ENCODE measurements around the gene CCDC88C.
A peak's percentile ranks its signal among the peaks of the same experiment; 100 is the strongest.
"Not testable (repeated sequence)": the region's sequence is repeated elsewhere in the genome, so short reads cannot be mapped to it uniquely, and the experiment has no call there.

The CCDC88C gene, protein sequence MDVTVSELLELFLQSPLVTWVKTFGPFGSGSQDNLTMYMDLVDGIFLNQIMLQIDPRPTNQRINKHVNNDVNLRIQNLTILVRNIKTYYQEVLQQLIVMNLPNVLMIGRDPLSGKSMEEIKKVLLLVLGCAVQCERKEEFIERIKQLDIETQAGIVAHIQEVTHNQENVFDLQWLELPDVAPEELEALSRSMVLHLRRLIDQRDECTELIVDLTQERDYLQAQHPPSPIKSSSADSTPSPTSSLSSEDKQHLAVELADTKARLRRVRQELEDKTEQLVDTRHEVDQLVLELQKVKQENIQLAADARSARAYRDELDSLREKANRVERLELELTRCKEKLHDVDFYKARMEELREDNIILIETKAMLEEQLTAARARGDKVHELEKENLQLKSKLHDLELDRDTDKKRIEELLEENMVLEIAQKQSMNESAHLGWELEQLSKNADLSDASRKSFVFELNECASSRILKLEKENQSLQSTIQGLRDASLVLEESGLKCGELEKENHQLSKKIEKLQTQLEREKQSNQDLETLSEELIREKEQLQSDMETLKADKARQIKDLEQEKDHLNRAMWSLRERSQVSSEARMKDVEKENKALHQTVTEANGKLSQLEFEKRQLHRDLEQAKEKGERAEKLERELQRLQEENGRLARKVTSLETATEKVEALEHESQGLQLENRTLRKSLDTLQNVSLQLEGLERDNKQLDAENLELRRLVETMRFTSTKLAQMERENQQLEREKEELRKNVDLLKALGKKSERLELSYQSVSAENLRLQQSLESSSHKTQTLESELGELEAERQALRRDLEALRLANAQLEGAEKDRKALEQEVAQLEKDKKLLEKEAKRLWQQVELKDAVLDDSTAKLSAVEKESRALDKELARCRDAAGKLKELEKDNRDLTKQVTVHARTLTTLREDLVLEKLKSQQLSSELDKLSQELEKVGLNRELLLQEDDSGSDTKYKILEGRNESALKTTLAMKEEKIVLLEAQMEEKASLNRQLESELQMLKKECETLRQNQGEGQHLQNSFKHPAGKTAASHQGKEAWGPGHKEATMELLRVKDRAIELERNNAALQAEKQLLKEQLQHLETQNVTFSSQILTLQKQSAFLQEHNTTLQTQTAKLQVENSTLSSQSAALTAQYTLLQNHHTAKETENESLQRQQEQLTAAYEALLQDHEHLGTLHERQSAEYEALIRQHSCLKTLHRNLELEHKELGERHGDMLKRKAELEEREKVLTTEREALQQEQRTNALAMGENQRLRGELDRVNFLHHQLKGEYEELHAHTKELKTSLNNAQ (N-terminal part only)

DNA sequence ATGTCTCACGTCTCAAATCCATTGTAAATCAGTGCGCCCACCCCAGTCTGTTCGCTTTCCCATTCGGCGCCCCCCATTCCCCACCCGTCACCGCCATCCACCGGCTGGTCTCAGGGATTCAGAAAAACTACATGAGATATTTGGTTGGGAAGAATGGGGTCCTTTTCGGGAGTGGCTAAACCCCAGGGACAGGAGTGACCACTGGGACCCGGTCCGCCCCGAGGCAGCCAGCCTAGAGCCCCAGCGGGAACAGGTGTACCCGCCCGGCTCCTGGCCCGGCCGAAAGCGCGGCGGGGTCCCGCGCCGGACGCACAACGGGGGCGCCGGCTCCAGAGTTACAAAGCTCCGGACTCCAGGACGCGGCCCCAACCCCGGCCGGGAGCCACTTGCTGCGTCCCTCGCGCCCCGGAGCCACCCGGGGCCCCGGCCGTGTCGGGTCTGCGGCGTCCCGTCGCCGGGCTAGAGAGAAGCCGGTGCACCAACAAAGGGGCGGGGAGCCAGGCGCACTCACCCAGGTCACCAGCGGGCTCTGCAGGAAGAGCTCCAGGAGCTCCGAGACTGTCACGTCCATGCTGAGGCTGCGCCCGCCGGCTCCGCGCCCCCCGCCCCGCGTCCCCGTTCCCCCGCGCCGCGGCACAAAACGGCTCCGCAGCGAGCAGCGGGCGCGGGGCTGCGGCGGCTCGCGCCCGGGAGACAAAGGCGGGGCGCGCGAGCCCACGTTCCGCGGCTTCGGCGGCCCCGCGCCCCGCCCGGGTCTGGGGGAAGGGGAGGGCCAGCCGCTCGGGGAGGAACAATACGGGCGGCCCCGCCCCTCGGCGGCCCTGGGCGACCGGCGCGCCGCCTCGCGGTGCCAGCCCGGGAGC is at the start of gene CCDC88C:
Gene CCDC88C (minus strand): TSS at position 701 of the 863 bp plus-strand sequence. CDS start 130 bp downstream, at position 571.
- peak in 1 of 2 donors; percentile 26 for DNase-seq

DNA sequence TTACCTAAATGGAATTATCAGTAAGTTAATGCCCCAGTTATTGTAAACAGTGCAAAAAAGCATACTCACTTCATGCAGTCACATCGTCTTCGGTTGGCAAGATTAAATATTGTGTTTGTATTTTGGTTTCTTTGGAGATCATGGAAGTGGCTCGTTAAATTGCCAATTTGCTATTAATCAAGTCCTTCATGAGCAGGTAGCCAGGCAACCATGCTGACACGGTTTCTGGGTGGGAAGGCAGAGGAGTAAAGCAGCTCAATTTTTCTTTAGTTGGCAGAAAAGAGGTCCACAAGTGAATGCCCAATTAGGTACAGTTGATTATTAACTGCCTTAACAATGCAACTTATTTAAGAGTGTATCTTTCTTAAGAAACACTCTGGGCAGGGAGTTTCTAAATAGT is 48.6 kb upstream of the CCDC88C start:
- no peak for DNase-seq

DNA sequence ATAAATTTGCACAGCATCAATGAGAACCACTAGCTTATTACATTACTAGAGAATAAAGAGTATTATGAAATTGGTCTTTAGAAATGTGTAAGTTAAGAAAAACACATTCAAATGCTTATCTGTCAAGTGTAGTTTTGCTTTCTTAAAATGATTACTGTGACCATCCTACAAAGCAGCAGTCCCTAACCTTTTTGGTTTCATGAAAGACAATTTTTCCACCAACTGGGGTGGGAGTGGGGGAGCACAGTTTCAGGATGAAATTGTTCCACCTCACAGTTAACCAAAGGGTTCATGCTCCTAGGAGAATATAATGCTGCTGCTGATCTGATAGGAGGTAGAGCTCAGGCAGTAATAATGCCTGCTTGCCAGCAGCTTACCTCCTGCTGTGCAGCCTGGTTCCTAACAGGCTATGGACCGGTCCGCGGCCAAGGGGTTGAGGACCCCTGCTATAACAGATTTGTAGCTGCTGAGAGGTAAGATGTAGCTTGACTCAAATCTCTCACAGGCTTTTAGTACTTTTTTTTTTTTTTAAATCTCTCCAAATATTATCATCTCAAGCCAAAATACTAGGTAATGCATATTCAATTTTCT is 47.1 kb upstream of the CCDC88C start:
- DNase-seq, result no peak

DNA sequence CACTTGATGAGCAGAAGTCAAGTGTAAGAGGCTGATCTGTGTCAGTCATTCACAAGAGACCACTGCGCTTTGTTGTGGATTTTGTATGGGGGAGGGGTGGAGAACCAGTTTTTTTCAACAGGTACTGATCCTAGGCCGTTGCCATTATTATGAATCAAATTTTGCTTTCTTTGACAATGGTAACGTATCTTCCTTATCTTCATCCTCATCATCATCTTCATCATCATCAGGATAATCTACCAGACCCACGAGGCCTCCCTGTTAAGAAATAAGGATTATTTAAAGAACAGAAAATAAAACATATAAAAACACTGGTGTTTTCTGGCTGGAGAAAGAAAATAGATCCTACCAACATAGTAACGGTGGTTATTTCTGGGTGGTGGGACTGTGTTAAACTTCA is 41.0 kb upstream of the CCDC88C start:
- no peak for DNase-seq

DNA sequence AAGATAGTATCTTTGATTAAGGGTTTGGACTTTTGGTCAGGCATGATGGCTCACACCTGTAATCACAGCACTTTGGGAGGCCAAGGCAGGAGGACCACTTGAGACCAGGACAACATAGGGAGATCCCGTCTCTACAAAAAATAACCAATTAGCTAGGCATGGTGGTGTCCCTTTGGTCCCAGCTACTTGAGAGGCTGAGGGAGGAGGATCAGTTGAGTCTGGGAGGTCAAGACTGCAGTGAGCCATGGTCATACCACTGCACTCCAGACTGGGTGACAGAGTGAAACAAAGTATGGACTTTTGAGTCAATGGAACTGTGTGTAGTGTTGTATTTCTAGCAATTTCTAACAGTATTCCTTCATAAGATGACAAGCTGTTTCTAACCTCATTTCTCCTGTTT is 38.7 kb upstream of the CCDC88C start:
- DNase-seq, result no peak

DNA sequence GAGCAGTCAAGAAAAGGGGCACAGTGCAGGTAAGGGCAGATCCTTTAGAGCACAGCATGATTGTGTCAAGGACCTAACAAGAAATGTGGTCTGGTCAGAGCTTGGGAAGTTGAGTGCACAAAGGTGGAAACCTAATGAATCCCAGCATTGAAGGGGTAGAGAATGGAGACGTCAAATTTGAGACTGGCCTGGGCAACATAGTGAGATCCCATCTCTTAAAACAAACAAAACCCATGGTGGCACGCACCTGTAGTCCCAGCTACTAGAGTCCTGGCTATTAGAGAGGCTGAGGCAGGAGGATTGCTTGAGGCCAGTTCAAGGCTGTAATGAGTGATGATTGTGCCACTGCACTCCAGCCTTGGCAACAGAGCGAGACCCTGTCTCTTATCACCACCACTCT is 37.0 kb upstream of the CCDC88C start:
- DNase-seq, result no peak

DNA sequence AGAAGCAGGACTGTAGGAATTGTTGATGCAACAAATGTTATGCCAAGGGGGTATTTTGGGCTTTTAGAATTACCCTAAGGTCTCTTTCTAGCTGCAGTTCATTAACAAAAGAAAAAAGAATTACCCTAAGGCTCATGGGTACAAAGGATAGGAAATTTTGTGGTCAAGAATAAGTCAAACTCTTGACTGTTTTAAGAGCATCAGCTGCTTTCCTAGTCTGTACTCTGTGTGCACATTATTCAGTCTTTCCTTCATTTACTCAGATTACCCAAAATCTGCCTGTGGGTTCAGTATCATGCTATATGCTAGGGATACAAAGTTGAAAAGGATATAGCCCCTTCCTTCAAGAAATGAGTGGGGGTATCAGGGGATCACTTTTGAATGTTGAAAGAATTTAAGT is 36.5 kb upstream of the CCDC88C start:
- DNase-seq, result no peak

DNA sequence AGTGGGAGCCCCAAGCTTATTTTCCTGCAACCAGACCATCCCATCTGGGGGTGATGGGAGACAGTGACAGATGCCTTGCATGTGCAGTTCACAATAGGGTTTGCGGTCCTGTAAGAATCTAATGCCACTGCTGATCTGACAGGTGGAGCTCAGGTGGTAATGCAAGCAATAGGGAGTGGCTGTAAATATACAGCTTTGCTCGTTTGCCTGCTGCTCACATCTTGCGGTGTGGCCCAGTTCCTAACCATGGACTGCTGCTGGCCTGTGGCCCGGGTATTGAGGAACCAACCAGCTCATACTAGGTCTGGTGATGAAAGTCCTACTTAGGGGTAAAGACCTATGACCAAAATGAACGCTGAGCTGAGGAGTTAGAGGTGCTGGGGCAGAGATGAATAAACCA is 36.1 kb upstream of the CCDC88C start:
- no peak for DNase-seq

DNA sequence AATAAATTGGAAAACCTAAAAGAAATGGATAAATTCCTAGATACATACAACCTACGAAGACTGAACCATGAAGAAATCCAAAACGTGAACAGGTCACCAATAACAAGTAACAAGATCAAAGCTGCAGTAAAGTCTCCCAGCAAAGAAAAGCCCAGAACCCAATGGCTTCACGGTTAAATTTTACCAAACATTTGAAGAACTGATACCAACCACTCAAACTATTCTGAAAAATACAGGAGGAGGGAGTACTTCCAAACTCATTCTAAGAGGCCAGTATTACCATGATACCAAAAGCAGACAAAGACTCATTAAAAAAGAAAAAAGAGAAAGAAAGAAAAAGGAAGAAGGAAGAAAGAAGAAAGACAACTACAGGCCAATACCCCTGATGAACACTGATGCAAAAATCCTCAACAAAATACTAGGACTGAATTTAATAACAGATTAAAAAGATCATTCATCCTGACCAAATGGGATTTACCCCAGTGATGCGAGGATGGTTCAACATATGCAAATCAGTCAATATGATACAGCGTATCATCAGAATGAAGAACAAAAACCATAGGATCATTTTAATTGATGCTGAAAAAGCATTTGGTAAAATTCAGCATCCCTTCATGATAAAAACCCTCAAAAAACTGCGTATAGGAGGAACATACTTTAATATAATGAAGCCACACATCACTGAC is 26.9 kb upstream of the CCDC88C start:
- DNase-seq, result no peak

DNA sequence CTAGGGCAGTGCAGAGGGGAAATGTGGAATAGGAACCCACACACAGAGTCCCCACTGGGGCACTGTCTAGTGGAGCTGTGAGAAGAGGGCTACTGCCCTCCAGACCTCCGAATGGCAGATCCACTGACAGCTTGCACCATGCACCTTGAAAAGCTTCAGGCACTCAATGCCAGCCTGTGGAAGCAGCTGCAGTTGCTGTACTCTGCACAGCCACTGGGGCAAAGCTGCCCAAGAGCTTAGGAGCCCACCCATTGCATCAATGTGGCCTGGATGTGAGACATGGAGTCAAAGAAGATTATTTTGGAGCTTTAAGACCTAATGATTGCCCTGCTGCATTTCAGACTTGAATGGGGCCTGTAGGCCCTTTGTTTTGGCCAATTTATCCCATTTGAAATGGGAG is 21.7 kb upstream of the CCDC88C start:
- no peak for DNase-seq

DNA sequence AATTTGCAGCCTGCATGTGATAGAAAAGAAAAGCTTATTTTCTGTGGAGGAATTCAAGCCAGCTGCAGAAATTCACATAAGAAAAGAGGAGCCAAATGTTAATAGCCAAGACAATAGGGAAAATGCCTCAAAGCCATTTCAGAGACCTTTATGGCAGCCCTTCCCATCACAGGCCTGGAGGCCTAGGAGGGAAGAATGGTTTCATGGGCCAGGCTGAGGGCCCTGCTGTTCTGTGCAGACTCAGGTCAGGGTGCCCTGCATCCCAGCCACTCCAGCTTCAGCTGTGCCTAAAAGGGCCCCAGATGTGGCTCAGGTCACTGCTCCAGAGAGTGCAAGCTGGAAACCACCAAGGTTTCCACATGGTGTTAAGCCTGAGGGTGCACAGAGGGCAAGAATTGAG is 21.2 kb upstream of the CCDC88C start:
- DNase-seq, result no peak

DNA sequence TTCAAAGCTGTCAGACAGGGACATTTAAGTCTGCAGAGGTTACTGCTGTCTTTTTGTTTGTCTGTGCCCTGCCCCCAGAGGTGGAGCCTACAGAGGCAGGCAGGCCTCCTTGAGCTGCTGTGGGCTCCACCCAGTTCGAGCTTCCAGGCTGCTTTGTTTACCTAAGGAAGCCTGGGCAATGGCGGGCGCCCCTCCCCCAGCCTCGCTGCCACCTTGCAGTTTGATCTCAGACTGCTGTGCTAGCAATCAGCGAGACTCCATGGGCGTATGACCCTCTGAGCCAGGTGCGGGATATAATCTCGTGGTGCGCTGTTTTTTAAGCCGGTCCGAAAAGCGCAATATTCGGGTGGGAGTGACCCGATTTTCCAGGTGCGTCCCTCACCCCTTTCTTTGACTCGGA is 18.6 kb upstream of the CCDC88C start:
- not testable (repeated sequence) for DNase-seq

DNA sequence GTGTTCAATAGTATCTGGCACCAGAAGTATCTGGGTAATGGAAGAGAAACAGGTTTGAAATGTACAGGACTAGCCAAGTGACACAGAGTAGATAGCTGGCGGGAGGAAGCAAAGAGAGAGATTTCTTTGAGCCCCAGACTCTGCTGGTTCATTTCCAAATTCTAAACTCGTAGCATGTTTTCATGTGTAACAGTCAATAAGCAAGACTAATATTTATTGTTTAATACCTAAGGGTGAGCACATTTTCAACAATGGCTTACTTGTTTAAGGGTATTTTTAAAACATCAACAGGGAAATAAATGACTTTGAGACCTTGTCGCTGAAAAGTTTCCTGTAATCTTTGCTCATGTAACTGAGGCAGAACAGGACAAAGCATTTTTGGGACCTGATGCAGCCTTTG is 11.8 kb upstream of the CCDC88C start:
- no peak for DNase-seq

DNA sequence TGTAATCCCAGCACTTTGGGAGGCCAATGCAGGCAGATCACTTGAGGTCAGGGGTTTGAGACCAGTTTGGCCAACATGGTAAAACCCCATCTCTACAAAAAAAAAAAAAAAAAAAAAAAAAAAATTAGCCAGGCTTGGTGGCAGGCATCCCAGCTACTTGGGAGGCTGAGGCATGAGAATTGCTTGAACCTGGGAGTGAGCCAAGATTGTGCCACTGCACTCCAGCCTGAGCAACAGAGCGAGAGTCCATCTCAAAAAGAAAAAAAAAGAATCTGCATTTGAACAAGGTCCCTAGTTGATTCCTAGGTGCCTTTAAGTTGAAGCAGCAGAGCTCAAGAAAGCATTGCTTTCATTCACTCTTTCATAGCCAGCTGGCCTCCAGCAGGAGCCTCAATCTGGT is 11.3 kb upstream of the CCDC88C start:
- DNase-seq, result not testable (repeated sequence)

DNA sequence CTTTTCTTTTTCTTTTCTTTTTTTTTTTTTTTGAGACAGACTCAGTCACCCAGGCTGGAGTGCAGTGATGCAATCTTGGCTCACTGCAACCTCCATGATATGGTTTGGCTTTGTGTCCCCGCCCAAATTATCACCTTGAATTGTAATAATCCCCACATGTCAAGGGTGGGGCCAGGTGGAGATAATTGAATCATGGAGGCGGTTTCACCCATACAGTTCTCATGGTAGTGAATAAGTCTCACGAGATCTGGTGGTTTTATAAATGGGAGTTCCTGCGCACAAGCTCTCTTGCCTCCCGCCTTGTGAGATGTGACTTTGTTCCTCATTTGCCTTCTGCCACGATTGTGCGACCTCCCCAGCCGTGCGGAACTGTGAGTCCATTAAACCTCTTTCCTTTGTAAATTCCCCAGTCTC is 7.9 kb upstream of the CCDC88C start:
- not testable (repeated sequence) for DNase-seq

DNA sequence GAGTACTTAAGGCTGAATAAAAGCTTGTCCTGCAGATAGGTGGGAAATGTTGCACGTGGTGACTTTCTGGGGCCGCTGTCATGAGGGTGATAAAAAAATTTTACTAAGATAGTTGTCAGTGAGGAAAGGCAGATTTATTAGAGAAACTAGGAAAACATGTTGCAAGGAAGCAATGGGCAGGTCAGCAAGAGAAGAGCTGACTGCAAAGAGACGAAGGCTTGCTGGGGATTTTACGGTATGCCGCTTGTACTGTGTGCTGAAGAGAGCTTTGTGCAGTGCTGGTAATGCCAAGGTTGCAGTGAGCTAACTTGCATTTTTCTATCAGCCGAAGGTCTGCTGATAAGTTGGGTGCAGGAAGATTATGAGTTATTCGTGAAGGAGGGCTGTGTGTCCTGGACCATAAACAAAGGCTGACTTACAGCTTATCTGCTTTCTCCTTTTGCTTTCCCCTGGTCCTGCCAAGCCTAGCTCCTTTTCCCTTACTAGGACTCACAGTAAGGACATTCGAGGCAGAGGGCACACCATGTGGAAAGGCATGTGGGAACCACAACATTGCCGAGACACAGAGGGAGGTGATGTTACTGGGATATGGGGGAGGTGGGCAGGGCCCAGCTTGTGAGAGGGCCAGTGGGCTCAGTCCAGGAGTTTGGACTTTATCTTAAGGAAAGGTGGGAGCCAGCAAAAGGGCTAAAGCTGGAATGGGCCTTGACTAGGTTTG is 7.4 kb upstream of the CCDC88C start:
- no peak for DNase-seq

DNA sequence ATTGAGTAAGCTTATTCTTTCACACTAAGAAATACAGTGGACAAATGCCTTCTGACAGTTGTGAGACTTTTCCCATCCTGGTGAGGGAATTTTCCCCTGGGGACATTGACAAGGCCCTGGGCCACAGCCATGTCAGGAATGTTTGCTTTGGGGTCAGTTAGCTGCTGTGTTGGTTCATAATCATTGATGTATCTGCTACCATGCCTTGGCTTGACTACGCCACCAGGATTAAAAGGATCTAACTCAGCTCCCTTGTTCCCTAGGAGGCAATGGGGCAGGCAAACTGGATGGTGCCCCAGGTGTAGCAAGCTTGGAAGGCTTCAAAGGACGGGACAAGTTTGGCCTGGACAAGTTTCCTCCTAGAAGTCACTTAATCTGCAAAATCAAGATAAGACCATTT is 3.1 kb upstream of the CCDC88C start:
- no peak for DNase-seq

DNA sequence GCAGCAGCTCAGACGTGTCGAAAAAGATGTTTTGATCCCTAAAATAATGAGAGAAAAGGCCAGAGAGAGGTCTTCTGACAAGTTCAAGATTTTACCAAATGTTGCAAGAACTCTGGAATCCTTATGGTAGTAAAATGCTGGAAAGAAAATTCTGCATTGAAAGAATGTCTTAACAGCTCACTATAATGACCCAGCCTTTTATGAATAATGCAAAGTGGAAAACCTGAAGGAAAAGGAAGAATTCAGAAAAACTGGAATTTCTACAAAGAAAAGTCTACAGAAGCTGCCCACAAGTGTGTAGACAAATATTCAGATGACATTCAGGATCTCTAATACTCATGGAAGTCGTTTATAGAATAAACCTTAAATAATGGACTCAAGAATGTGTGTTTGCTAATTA is 1.8 kb upstream of the CCDC88C start:
- no peak for DNase-seq

DNA sequence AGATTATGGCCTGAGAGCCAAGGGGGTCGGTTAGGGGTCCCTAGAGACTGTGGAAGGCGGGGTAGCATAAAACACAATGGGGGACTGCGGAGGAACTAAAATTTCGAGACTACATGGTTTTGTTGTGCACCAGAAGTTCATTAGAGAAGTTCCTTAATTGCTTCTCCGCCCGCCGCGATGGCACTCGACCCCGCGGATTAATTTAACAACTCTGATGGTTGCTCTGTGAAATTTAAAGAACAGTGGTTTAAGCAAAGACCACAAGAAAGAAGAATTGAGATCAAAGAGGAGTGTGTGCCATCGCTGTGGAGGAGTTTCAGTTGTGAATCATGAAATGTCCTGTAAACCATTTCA is 1.4 kb upstream of the CCDC88C start:
- DNase-seq, result no peak

DNA sequence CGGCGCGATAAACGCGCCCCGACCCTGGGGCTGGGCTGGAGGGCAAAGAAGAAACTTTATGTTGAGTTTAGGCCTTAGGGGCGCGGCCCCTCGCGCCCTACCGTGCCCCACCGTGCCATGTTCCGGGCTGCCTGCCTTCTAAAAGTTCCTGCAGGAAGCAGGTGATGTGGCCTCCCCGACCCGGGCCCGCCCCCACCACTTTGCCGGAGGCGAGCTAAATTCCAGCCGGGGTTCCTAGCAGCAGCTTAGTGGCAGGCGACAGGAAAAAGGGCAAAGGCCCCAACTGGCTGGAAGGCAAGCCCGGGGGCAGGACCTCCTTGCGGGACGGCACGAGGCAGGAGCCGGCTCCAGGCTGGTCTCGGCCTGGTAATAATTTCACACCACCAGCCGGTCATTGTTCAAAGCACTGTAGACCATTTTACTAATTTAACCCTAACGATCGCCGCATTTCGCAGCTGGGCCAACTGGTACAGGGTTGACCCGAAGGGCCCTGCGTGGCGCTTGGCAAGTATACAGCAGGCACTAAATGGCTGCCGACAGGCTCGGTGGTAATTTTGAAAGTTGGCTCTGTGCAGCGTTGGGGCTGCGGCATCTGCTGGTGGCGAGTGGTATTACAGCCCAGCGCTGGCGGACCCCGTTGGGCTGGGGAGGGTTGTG is 895 bp upstream of the CCDC88C start:
- DNase-seq, result peak in 1 of 2 donors; percentile 47
